SU-DHL-6 (cell line): ENCODE results near the gene LRRC4C.

ENCODE experiments used
- CTCF ChIP-seq: fragments of 200-600 bp; sonication (generic); IDR thresholded peaks from one replicate; pipeline ENCODE4 v1.5.1; 2017; ENCODE audit warnings: antibody characterized with exemption, mild to moderate bottlenecking, low read length, moderate library complexity; ENCODE audit not compliant: insufficient read depth, poor library complexity, severe bottlenecking
- EZH2phosphoT487 ChIP-seq: fragments of 200-600 bp; sonication (generic), shearing (Covaris generic); conservative IDR thresholded peaks from 2 replicates; pipeline ENCODE4 v1.6.1; 2018; ENCODE audit warnings: mild to moderate bottlenecking, antibody characterized with exemption, low read length, moderate library complexity, mixed read lengths

- no peak for TF ChIP-seq CTCF
- TF ChIP-seq EZH2phosphoT487, result no peak
These were observed 66.9 kb downstream of the LRRC4C start for GRCh38 chr11:41392596-41392995.
